Breast epithelium (tissue), 3 donors: ENCODE data around the gene TMSB4X.

Source experiments
- CTCF ChIP-seq, 3 donors: fragments of 450-650 bp; IDR thresholded peaks; one replicate each; pipeline ENCODE4 v1.5.1; 2016 to 2017; ENCODE audit warnings: antibody characterized with exemption in 3 of 3, mild to moderate bottlenecking in 3 of 3, moderate library complexity in 3 of 3
- POLR2A ChIP-seq: fragments of 450-650 bp; IDR thresholded peaks from one replicate; pipeline ENCODE4 v1.6.1; 2016; ENCODE audit warnings: antibody characterized with exemption, mild to moderate bottlenecking, moderate library complexity
- POLR2AphosphoS5 ChIP-seq, 3 donors: sonication (generic); formaldehyde crosslinking; IDR thresholded peaks; one replicate each; pipeline ENCODE4 v1.6.1; 2017; ENCODE audit warnings: antibody characterized with exemption in 3 of 3

- no peak for TF ChIP-seq CTCF (IDR thresholded peaks at IDR 0.05)
- TF ChIP-seq POLR2AphosphoS5 (IDR thresholded peaks at IDR 0.05) = no peak
- TF ChIP-seq POLR2A = no peak
These were observed 34.9 kb downstream of the TMSB4X start for GRCh38 chrX:13009844-13010243.
